HS-27A (cell line): Measurements from ENCODE around the gene PTAR1.

ENCODE experiments used
- DNase-seq: peaks from one replicate; pipeline ENCODE4 v3.0.0-alpha.2; 2012; ENCODE audit warnings: low read depth, missing footprints

Gene PTAR1

GRCh38 chr9:69750085-69750484 lies 9.7 kb downstream of the PTAR1 start:
- no peak for DNase-seq

GRCh38 chr9:69748304-69748703 lies 11.5 kb downstream of the PTAR1 start:
- DNase-seq: no peak

- DNase-seq: no peak
These were observed 12.8 kb downstream of the PTAR1 start for GRCh38 chr9:69746859-69747560.

DNA sequence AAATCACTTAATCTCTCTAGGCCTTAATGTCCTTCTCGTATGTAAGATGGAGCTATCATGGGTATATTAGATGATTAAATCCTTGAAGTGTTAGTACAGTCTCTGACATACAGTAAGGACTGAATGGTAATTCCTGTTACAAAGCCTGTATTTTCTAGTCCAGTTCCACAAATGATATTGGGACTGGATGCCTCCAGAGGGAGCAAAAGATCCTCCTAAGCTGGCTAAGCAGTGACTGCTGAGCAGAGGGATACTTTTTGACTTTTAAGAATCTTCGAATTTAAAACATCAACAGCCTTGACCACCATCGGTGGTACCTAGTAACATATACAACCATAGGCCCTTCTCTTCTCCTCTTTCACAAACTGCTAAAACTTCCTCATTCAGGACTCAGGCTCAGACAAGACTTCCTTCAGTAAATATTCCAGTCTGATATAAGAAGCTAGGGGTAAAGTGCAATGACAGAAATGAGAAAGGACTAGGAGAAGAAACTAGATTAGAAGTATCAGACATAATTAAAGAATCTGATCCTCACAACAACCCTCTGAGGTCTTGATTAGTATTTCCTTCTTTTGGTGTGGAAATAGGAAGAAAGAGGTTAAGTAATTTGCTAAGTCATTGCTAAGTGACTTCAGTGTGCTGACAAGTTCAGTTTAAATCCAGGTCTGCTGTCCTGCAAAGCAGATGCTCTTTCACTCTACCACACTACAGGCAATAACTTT lies 13.9 kb downstream of the PTAR1 start:
- DNase-seq: no peak

DNA sequence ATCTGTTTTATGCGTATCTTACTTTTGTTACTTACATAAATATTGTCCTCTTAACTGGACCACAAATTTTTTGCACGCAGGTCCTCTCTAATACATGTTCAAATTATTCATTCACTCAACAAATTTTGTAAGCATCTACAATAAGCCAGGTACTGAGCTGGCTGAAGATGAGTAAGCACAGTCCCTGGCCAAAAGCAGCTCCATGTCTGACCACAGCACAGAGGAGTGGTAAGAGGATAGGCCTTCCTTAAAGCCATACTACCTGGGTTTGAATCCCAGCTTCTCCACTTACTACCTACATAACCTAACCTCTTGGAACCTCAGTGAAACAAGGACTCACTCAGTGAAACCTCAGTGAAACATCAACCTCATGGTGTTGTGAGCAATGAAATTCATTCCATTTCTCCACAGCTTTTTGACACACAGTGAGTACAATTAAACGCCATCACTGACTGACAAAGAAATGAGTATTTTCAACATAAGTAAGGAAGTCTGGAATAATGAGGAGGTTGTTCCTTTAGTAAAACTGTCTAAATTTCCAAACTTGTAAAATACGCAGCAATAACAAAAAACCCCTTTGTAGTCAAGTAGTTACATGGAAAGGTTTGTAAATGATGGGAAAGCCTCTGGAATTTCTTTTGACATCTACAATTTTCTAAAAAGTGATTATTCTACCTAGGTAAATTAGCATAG lies 15.0 kb downstream of the PTAR1 start:
- DNase-seq: no peak

DNA sequence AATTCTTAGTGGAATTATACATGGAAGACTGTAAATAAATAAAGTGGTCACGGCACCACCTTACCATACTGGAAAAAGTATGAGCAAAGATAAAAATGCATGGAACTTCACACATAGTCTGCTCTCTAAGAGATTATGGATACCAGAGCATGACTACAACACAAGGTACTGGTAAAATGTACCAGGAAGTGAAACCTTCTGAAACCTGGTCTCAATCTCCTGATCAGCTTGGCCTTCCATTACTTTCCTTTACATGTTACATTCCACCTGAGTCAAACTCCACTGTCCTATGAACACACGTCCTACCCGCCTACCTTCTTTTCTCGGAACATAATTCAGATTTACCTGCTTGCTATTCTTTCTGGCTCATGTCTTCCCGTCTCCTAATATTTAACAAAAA lies 15.9 kb downstream of the PTAR1 start:
- DNase-seq: no peak

- no peak for DNase-seq
These were observed 18.8 kb downstream of the PTAR1 start for GRCh38 chr9:69740872-69741505.

GRCh38 chr9:69731348-69731747 lies 28.5 kb downstream of the PTAR1 start:
- no peak for DNase-seq

GRCh38 chr9:69719983-69720382 lies 39.8 kb downstream of the PTAR1 start:
- DNase-seq: no peak

DNA sequence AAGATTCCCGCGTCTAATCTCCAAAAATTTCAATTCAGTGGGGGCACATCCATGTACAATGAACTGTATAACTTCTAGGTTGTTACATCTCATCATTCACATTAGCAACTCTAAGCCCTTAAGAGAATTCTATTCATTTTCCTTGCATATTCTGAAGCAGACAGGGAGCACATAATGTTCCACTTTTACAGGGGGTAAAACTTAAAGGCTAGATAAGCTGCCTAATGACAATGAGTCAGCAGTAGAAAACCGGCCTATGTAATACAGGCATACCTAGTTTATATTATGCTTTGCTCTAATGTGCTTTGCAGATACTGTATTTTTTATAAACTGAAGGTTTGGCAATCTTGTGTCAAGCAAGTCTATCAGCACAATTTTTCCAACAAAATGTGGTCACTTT lies 40.4 kb downstream of the PTAR1 start:
- no peak for DNase-seq

DNA sequence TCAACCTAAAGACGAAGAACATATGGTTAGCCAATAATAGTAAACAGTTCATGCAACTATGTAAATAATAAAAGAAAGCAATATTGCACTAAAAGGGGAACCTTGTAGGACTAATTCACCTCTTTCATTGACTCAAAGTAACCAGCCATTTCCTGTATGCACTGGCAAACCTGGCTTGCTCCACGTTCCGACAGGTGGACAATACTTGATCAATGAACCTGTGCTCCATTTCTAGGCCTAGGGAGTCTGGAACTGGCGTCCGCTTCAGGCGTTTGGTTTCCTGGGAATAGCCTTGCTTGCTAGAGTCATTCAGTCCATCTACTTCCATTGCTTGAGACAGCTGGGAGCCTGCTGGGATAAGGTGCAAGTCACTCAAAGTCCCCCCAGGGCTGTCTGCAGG lies 41.6 kb downstream of the PTAR1 start:
- no peak for DNase-seq

DNA sequence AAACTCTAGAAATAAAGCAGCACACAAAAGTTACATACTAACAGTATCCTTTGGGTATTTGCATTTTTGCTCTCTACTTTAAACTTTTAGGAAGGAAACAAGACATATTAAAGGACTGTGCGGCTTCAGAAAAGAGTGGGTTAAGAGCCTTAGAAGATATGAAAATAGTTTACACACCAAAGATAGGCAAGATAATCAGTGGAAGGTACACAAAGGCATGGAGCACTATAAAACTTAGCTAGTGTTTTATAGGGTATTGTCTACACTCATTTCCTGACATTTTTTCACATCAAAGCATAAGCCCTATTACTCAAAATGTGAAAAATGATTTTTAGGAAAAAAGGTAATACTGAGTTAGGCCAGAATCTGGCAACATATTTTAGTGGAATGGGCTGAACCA lies 44.0 kb downstream of the PTAR1 start:
- DNase-seq: no peak

DNA sequence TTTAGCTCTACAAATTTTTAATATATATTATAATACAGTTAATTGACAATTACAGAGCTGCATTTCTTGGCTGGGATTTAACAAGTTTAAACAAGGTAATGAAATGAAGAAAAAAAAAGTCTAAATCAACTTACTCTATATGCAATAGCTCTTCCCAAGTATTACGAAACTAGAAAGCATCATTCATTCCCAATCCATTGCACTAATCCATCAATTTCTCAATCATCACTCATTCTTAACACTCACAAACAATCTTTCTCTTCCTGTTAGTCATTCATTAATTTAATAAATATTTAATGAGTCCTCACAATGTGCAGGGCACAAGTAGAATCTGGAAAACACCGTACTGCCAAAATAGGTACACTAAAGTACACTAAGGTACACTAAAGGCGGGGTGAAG lies 44.7 kb downstream of the PTAR1 start:
- no peak for DNase-seq

- no peak for DNase-seq
These were observed 62.3 kb downstream of the PTAR1 start for GRCh38 chr9:69697475-69697874.

GRCh38 chr9:69696802-69697201 lies 63.0 kb downstream of the PTAR1 start:
- DNase-seq: no peak

DNA sequence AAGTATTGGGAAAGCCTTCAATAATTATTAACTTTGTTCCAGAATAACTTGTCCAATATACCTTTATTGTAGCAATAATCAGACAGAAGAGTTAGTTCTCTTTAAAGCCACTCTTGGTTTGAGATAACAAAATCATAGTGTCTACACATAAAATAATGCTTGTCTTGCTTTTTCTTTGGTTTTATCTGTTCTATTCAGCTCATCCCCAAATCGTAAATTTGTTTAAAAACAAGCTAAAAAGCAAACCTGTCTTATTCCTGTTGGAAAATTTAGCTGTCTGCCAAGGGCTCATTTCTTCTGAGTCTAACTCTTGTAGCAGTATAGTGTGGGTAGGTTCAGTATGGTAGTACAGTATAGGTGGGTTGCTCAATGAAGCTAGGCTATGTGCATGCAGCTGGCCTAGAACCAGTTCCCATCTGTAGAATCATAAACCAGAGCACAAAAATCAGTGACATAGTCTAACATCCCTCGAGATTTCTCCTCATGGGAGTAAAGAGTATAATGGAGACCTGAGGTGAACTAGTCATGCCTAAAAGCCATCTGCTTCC lies 69.7 kb downstream of the PTAR1 start:
- DNase-seq: no peak

DNA sequence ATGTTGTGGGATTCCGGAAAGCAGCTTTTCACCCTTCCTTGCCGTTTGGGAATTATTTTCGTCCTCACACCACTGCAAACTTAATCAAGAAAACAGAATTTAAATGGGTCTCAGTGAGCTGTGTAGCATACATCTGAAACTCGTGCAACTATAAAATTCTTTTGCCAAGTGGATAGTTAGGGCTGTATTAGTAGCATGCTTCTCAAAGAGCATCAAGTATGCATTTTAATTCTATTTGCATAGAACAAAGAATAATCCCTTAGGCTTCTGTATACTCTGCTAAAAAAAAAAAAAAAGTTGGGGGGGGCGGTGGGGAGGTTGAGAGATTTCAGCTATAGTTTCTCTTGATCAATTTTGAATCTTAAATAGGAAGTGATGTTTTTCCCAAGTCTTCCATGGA lies 75.9 kb downstream of the PTAR1 start:
- no peak for DNase-seq

GRCh38 chr9:69678843-69679538 lies 80.8 kb downstream of the PTAR1 start:
- no peak for DNase-seq

DNA sequence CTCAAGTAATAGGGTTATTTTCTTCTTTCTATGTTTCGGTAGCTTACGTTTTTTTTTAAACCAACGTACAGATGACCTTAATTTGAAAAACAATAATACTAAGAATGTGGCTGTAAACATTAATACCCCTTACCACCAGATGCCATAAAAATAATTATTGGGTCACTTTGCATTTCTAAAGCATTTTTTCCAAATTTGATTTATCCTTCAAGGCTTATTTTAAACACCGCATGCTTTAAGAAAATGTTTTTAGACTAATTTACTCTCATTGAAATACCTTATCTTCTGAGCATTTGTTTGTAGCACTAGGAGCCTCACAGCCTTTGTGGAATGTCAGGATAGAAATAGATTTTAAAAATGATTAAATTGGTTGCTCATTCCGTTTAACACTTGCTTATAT lies 81.9 kb downstream of the PTAR1 start:
- no peak for DNase-seq

DNA sequence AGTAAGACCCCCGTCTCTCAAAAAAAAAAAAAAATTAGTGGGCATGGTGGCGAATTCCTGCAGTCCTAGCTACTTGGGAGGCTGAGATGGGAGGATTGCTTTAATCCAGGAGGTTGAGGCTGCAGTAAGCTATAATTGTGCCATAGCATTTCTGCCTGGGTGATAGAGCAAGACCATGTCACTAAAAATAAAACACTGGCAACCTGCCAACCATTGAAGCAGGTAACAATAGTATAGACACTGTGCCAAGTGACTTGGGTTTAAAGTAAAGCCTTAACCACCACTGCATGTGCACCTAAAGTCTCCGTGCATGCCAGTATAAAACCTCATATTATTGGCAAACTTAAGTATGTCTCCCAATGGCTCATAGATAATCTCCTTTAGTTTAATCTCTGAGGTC lies 84.2 kb downstream of the PTAR1 start:
- DNase-seq: no peak

DNA sequence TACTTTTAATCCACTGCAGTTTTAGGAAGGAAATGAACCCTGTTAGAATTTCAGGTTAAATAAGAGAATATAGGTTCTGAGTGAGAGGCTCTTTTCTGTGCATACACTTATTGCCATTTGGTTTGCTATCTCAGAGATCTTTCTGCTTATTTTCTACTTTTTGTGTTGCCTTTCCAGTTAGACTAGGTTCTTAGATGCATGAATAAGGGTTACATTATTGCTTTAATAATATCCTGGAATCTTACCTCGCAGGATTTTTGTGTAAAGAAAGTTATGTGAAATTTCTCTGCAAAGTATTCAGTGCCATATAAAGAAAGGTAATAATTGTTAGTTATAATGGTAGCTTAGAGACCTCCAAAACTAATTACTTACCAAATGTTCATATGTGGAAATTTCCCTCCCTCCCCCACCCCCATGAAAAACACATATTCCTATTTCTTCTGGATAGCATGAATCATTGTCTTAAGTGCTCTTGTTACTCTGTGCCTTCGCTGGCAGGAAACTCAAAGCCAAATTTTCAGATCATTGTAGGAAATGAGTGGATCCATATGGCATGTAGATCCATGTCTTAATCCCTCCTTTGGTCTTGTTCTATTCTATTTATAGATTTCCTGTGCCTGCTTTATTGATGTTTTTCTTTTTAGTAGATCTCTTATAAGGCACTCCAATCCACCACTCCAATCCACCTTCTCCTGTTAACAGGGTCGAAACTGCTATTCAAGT lies 84.9 kb downstream of the PTAR1 start:
- DNase-seq: no peak
